Endothelial cell of umbilical vein (primary cell): ENCODE results near the gene ANKRD13B. TPM values are rescaled to one million over a fixed set of nuclear protein-coding genes. Genes with fewer than 3 reads are reported as not detected.

Experiments used
- BruUV-seq: library from RNA; stranded (reverse); fragments of 400-500 nt; replicated peaks from 2 replicates; lab custom pipeline; 2021; lab: Mats Ljungman, UMichigan
- CTCF ChIA-PET: fragments of 300-600, 350-600 bp; sonication (Branson Sonifier 250); formaldehyde crosslinking; loops from one replicate; lab custom pipeline; 2021; ENCODE audit warnings: antibody characterized with exemption, inconsistent platforms; lab: Charles Lee
- POLR2A ChIA-PET: fragments of 300-600, 350-600 bp; sonication (Branson Sonifier 250); formaldehyde crosslinking; loops from one replicate; lab custom pipeline; 2021; ENCODE audit warnings: antibody characterized with exemption, inconsistent platforms; lab: Charles Lee
- DNase-seq: peaks from one replicate; pipeline ENCODE4 v3.0.0-alpha.2; 2011; ENCODE audit warnings: low read depth, low spot score
- FAIRE-seq: peaks from 2 replicates; lab custom pipeline; 2011; peaks lifted over from hg19 to GRCh38; lab: Jason Lieb, UNC
- H2AFZ ChIP-seq: 2 replicates; pipeline ENCODE4 v1.6.0; 2012; ENCODE audit warnings: low read depth, low read length, control low read depth, inconsistent platforms
- H3K27ac ChIP-seq: 2 replicates; pipeline ENCODE4 v1.5.1; 2011; ENCODE audit warnings: low read depth, mild to moderate bottlenecking, control low read depth, low read length, moderate library complexity; ENCODE audit not compliant: insufficient read depth
- H3K27me3 ChIP-seq, 2 experiments: 2 replicates each; pipeline versions ENCODE4 v1.6.0 to v1.6.1; 2011; ENCODE audit warnings: low read length in 2 of 2, mixed read lengths in 1 of 2; ENCODE audit not compliant: control insufficient read depth in 2 of 2, insufficient read depth in 2 of 2
- H3K36me3 ChIP-seq, 2 experiments: 2 replicates in 1 of 2; 3 replicates in 1 of 2; pipeline ENCODE4 v1.5.1; 2011; ENCODE audit warnings: low read length in 2 of 2, mild to moderate bottlenecking in 1 of 2, moderate library complexity in 1 of 2; ENCODE audit not compliant: control insufficient read depth in 2 of 2, insufficient read depth in 2 of 2; ENCODE audit errors: extremely low read depth in 1 of 2
- H3K4me1 ChIP-seq: 3 replicates; pipeline ENCODE4 v1.5.1; 2011; ENCODE audit warnings: mild to moderate bottlenecking, low read length; ENCODE audit not compliant: control insufficient read depth, insufficient read depth; ENCODE audit errors: extremely low read depth
- H3K4me2 ChIP-seq: 2 replicates; pipeline ENCODE4 v1.6.1; 2011; ENCODE audit warnings: low read length, control low read depth, mixed read lengths; ENCODE audit not compliant: insufficient read depth
- H3K4me3 ChIP-seq, 3 experiments: fragments of 200-600 bp in 1 of 3; sonication (generic), shearing (Covaris generic) in 1 of 3; replicated peaks in 1 of 3; 2 replicates each; pipeline ENCODE4 v1.5.1; 2011 to 2016; ENCODE audit warnings: control low read depth in 3 of 3, low read length in 3 of 3, mild to moderate bottlenecking in 2 of 3, inconsistent platforms in 1 of 3, low read depth in 1 of 3, moderate library complexity in 1 of 3; ENCODE audit not compliant: insufficient read depth in 1 of 3
- H3K79me2 ChIP-seq: 2 replicates; pipeline ENCODE4 v1.6.0; 2012; ENCODE audit warnings: low read length, inconsistent platforms; ENCODE audit not compliant: control insufficient read depth, insufficient read depth
- H3K9ac ChIP-seq: replicated peaks from 2 replicates; pipeline ENCODE3; 2011; ENCODE audit warnings: low read length, control low read depth; ENCODE audit not compliant: insufficient read depth; ENCODE audit errors: extremely low read depth
- H3K9me1 ChIP-seq: replicated peaks from 3 replicates; pipeline ENCODE4 v1.6.0; 2011; ENCODE audit warnings: mild to moderate bottlenecking, low read length; ENCODE audit not compliant: control insufficient read depth, insufficient read depth; ENCODE audit errors: extremely low read depth
- H3K9me3 ChIP-seq: replicated peaks from 2 replicates; pipeline ENCODE4 v1.5.1; 2012; ENCODE audit warnings: low read length, inconsistent platforms; ENCODE audit not compliant: control insufficient read depth, insufficient read depth
- H4K20me1 ChIP-seq: replicated peaks from 2 replicates; pipeline ENCODE3; 2011; ENCODE audit warnings: mild to moderate bottlenecking, low read length; ENCODE audit not compliant: control insufficient read depth, insufficient read depth; ENCODE audit errors: extremely low read depth
- CTCF ChIP-seq, 2 donors: IDR thresholded peaks; 1 replicate in 1 of 2; 2 replicates in 1 of 2; pipeline ENCODE4 v1.5.1; 2011; ENCODE audit warnings: low read length in 2 of 2, mild to moderate bottlenecking in 2 of 2, moderate library complexity in 2 of 2, control low read depth in 1 of 2, inconsistent platforms in 1 of 2, low read depth in 1 of 2; ENCODE audit not compliant: insufficient read depth in 1 of 2; ENCODE audit errors: extremely low read depth in 1 of 2
- EZH2 ChIP-seq: IDR thresholded peaks from 2 replicates; pipeline ENCODE4 v1.6.1; 2012; ENCODE audit warnings: borderline replicate concordance, low read depth, mild to moderate bottlenecking, moderate library complexity, low read length, inconsistent platforms; ENCODE audit not compliant: severe bottlenecking
- GATA2 ChIP-seq: IDR thresholded peaks from 2 replicates; pipeline ENCODE4 v1.7.0; 2011; ENCODE audit warnings: low read depth, mild to moderate bottlenecking, moderate library complexity, mixed read lengths, low read length; ENCODE audit not compliant: insufficient read length, insufficient read depth
- JUN ChIP-seq: IDR thresholded peaks from 2 replicates; pipeline ENCODE4 v1.6.1; 2011; ENCODE audit warnings: borderline replicate concordance, low read depth; ENCODE audit not compliant: insufficient read length, insufficient read depth
- POLR2A ChIP-seq: IDR thresholded peaks from 2 replicates; pipeline ENCODE4 v1.6.1; 2012; ENCODE audit warnings: low read depth, mild to moderate bottlenecking, control low read depth, low read length
- POLR2AphosphoS5 ChIP-seq: IDR thresholded peaks from 2 replicates; pipeline ENCODE4 v1.6.1; 2012; ENCODE audit warnings: low read depth, mild to moderate bottlenecking, control low read depth, low read length, moderate library complexity; ENCODE audit not compliant: insufficient read depth
- dilution Hi-C: fragments of 300-500 bp; cut with MboI; formaldehyde crosslinking; loops from one replicate; pipeline ENCODE4 v1.15.0; 2019; ENCODE audit warnings: low sequenced_read_pairs; ENCODE audit not compliant: extremely low pct_ligation_motif_present
- intact Hi-C: fragments of 100-400 bp; cut with micrococcal nuclease; formaldehyde crosslinking; loops from one replicate; pipeline ENCODE4 v1.10.0; 2022
- polyA plus RNA-seq, 4 experiments: library from polyadenylated mRNA; depleted of rRNA in 3 of 4; stranded (reverse) in 3 of 4; unstranded in 1 of 4; fragments of >200 nt; gene quantifications; 2 replicates each; pipeline versions ENCODE4 v1.2.1 to v1.2.3, GENCODE V29; 2011 to 2012; ENCODE audit warnings: missing spikeins in 1 of 4
- total RNA-seq: library from RNA; stranded (reverse); gene quantifications from 2 replicates; pipeline ENCODE4 v1.2.3, GENCODE V29; 2021

The ANKRD13B gene
- total and polyA plus RNA-seq, 2 donors (not counting 3 experiments of a cell fraction or from before 2014, with no cell fraction given) = 21.1 to 23.2 TPM

GRCh38 chr17:29577001-29577370 lies 15.9 kb upstream of the ANKRD13B start:
- H4K20me1 ChIP-seq = no peaks in the 10 kb centered on the region
- peaks cover 6% of the 10 kb centered on the region for H3K79me2 ChIP-seq
- no peak for TF ChIP-seq JUN
- no peak for TF ChIP-seq EZH2
- no peak for TF ChIP-seq GATA2
- no peak for TF ChIP-seq POLR2AphosphoS5
- TF ChIP-seq POLR2A = no peak
- TF ChIP-seq CTCF (IDR thresholded peaks at IDR 0.05; ENCODE audit: extremely low read depth in 1 of 2, insufficient read depth in 1 of 2, low read depth in 1 of 2, low read length in 2 of 2) = no peak
- H3K4me3 ChIP-seq = no peak overlapping the region
- ChIA-PET POLR2A (no interaction called here), CTCF (interaction anchor here (1.1 to 9.4 kb wide), 6 partner anchors 16 to 516 kb away, joined by 3 to 152 read pairs (median 8); partner anchors contain the start of gene ANKRD13B)
- FAIRE-seq = no peak
- H3K9ac ChIP-seq = no peak overlapping the region
- H3K36me3 ChIP-seq = peaks cover 24 to 59% of the 10 kb centered on the region in 2 experiments
- intact Hi-C loops (no loop called here), dilution Hi-C loops (no loop called here)
- H3K9me3 ChIP-seq = no peaks in the 10 kb centered on the region
- H3K9me1 ChIP-seq = no peaks in the 10 kb centered on the region
- no peak for DNase-seq
- no peak overlapping the region for H2AFZ ChIP-seq
- BruUV-seq = no TSS peak
- no peak overlapping the region for H3K27ac ChIP-seq
- H3K4me2 ChIP-seq = no peak overlapping the region
- H3K27me3 ChIP-seq = no peaks in the 10 kb centered on the region
- peaks cover 3% of the 10 kb centered on the region for H3K4me1 ChIP-seq
